ENCODE measurements around the gene CSF2. TPM values are rescaled to one million over a fixed set of nuclear protein-coding genes. Genes with fewer than 3 reads are reported as not detected.
A peak's percentile ranks its signal among the peaks of the same experiment; 100 is the strongest.

The CSF2 gene
- total and polyA plus RNA-seq, 4 donors = 0.37 to 16.8 (median 8.2) TPM

DNA sequence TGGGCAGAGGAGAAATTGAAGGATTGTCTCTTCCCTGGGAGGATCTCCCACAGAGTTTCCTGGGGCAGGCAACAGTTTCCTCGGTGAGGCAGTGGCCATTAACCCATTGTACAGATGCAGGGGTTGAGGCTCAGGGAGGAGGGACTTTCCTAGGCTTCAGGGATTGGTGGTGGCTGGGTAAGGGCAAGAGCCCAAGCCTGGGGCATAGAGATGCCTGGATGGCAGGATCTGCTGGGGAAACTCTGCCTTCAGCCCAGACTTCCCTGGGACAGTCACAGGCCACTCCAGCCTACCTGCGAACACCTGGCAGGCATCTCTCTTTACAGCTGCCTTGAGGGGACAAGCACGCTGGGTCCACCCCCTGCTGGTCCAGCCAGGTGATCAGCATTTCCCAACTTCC is 3.6 kb upstream of the CSF2 start:
- H3K4me1 ChIP-seq (ENCODE audit: control insufficient read depth in 5 of 5, insufficient read depth in 5 of 5, low read length in 5 of 5) = peaks cover 0 to 17% (median 0%) of the 10 kb centered on the region in 5 donors
- ATAC-seq (ENCODE audit: insufficient read depth, low FRiP score) (no peak), DNase-seq (no peak)
- no peak overlapping the region for H3K9ac ChIP-seq (ENCODE audit: insufficient read depth in 1 of 2, low read length in 2 of 2)
- no peak overlapping the region for H3K27ac ChIP-seq (ENCODE audit: low read depth in 1 of 2, low read length in 1 of 2)
- H3K27me3 ChIP-seq (ENCODE audit: control insufficient read depth in 3 of 3, insufficient read depth in 3 of 3, low read length in 2 of 3) = no peaks in the 10 kb centered on the region
- H3K9me3 ChIP-seq (ENCODE audit: control insufficient read depth in 4 of 4, insufficient read depth in 3 of 4, low read length in 3 of 4) = no peaks in the 10 kb centered on the region
- TF ChIP-seq, protein P1, sequence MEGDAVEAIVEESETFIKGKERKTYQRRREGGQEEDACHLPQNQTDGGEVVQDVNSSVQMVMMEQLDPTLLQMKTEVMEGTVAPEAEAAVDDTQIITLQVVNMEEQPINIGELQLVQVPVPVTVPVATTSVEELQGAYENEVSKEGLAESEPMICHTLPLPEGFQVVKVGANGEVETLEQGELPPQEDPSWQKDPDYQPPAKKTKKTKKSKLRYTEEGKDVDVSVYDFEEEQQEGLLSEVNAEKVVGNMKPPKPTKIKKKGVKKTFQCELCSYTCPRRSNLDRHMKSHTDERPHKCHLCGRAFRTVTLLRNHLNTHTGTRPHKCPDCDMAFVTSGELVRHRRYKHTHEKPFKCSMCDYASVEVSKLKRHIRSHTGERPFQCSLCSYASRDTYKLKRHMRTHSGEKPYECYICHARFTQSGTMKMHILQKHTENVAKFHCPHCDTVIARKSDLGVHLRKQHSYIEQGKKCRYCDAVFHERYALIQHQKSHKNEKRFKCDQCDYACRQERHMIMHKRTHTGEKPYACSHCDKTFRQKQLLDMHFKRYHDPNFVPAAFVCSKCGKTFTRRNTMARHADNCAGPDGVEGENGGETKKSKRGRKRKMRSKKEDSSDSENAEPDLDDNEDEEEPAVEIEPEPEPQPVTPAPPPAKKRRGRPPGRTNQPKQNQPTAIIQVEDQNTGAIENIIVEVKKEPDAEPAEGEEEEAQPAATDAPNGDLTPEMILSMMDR (IDR thresholded peaks at IDR 0.05; ENCODE audit: control extremely low read depth, extremely low read depth) = no peak
- no peak overlapping the region for H3K4me3 ChIP-seq
- WGBS, 2 donors = 89 to 93% methylated on average over 3 of the region's 3 CpGs
- H3K36me3 ChIP-seq (ENCODE audit: control insufficient read depth in 4 of 4, insufficient read depth in 4 of 4, low read length in 4 of 4) = no peaks in the 10 kb centered on the region

DNA sequence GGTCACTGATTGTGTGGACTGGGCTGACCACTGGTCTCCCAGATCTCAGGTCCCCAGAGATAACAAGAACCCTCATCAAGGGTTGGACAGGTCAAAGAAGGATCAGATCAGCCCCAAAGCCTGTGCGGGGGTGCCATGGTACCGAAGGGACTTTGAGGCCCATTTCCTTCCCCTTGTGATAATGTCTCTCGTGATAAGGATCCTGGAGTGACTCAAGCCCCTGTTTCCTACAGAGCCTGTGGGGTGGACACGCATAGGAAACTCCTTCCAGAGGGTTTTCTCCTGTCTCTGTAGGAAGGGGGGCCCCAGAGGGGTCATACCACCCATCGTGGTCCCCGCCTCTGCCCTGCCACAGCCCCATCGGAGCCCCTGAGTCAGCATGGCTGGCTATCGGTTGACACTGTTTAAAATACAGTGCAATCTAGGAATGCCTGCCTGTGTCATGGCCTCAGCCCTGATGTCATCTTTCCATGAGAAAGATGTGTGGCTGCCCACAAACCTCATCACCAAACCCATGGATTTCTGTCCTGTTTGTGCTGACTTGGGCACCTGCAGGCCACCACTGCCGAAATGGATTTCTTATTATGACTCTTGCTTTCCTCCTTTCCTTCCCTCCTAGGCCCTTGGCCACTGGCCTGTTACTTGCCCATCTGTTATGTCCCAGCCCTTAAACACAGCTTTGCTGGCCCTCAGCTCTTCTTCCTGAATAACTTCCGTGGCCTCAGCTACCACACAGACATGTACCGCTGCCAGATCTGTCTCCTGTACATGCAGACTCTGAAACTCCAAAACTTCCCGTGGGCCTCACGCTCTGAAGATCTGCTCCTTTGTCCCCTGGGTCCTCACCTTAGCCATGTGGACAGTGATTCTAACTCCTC is 2.9 kb upstream of the CSF2 start:
- Histone ChIP-seq H3K9me3 (ENCODE audit: control insufficient read depth in 4 of 4, insufficient read depth in 3 of 4, low read length in 3 of 4) (no peaks in the 10 kb centered on the region), H3K4me1 (ENCODE audit: control insufficient read depth in 5 of 5, insufficient read depth in 5 of 5, low read length in 5 of 5) (peaks cover 0 to 20% (median 0%) of the 10 kb centered on the region in 5 donors), H3K27ac (ENCODE audit: low read depth in 1 of 2, low read length in 1 of 2) (no peak overlapping the region), H3K4me3 (no peak overlapping the region), H3K36me3 (ENCODE audit: control insufficient read depth in 4 of 4, insufficient read depth in 4 of 4, low read length in 4 of 4) (no peaks in the 10 kb centered on the region), H3K9ac (ENCODE audit: insufficient read depth in 1 of 2, low read length in 2 of 2) (no peak overlapping the region), H3K27me3 (ENCODE audit: control insufficient read depth in 3 of 3, insufficient read depth in 3 of 3, low read length in 2 of 3) (no peaks in the 10 kb centered on the region)
- DNase-seq (no peak), ATAC-seq (ENCODE audit: insufficient read depth, low FRiP score) (no peak)
- 26 to 61% methylated on average over 13 of the region's 13 CpGs for WGBS, 2 donors
- TF ChIP-seq, protein P1 (IDR thresholded peaks at IDR 0.05; ENCODE audit: control extremely low read depth, extremely low read depth) = no peak

DNA sequence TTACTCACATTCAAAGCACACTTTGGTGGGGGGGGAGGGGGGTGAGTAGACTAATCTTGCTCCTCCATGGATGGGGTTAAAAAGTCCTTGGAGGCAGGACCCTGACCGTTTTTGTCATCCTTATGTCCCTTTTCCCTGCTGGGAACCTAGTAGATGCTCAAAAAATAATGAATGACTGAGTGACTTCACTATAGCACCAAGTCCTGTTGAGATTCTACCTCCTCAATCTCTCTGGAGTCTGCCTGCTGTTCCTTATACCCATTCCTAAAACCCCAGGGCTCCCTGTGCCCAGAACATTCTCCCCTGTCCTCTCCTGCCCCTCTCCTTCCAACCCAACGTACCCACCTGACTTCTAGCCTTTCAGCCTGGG is 2.3 kb upstream of the CSF2 start:
- WGBS, 2 donors = 87 to 94% methylated on average over 2 of the region's 2 CpGs
- Histone ChIP-seq H3K4me1 (ENCODE audit: control insufficient read depth in 5 of 5, insufficient read depth in 5 of 5, low read length in 5 of 5) (peaks cover 0 to 20% (median 1%) of the 10 kb centered on the region in 5 donors), H3K27ac (ENCODE audit: low read depth in 1 of 2, low read length in 1 of 2) (peak overlapping the region in 1 of 2 donors; percentile 5), H3K9ac (ENCODE audit: insufficient read depth in 1 of 2, low read length in 2 of 2) (no peak overlapping the region), H3K27me3 (ENCODE audit: control insufficient read depth in 3 of 3, insufficient read depth in 3 of 3, low read length in 2 of 3) (no peaks in the 10 kb centered on the region), H3K4me3 (no peak overlapping the region), H3K9me3 (ENCODE audit: control insufficient read depth in 4 of 4, insufficient read depth in 3 of 4, low read length in 3 of 4) (no peaks in the 10 kb centered on the region), H3K36me3 (ENCODE audit: control insufficient read depth in 4 of 4, insufficient read depth in 4 of 4, low read length in 4 of 4) (no peaks in the 10 kb centered on the region)
- TF ChIP-seq, protein P1 (IDR thresholded peaks at IDR 0.05; ENCODE audit: control extremely low read depth, extremely low read depth) = no peak
- no peak for DNase-seq
- ATAC-seq (ENCODE audit: insufficient read depth, low FRiP score) = no peak

All from lung (tissue), 12 donors.